ENCODE measurements around the gene CNDP2. TPM values are rescaled to one million over a fixed set of nuclear protein-coding genes. Genes with fewer than 3 reads are reported as not detected.

CNDP2 gene
- total RNA-seq: 100 to 1,000 TPM in 1 of 3 donors, 10 to 100 TPM in 2; 81.0 to 104 (median 95.7) TPM

DNA sequence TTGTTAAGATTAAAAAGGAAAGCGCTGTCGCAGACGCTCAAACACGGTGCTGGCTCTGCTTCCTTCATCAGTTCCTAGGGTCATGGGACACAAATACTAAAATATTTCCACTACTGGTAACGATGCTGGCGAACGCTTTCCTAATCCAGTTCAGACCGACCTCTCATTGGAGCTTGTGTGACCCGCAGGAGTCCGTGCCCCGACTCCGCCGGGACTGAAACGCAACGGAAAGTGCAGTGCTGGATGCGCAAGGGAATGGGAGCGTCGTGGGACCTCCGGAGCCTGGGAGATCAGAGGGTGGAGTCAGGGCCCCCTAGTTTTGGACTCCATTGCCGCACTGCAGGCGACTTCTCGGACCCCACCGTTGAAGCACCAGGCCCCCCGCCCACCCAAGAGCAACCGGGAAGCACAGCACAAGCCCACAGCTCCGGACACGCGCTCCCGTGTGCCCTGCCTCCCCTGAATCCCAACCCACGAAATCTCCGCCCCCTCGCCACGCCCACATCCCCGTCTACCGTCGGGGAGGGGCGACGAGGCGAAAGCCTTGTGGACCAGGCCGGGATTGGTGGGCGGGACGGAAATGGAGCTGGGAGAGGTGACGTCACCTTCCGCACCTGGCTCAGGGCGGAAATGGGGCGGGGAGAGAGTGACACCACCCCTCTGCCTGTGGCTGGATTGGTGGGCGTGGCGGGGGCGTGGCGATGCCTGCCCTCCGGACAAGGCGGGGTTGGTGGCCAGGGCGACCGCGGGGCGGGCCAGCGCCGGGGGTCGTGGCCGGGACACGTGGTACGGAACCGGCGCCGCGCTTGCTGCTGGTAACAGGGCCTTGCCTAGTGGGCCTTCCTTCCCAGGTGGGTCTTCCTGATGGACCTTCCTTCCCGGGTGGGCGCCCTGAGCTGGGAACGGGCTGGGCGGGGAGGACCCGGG is at the start of gene CNDP2:
CNDP2 (plus strand) TSS at position 783 of the 927 bp plus-strand sequence. CDS start 3,611 bp downstream, outside the sequence.
- peak within 1 kb of the TSS; percentile 97 to 98 for H3K27ac ChIP-seq
- H3K27me3 ChIP-seq: no peaks in the 10 kb centered on the region
- peak; percentile 100 for DNase-seq (ENCODE audit: low spot score in 2 of 2)
- H3K9me3 ChIP-seq: no peaks in the 10 kb centered on the region
- no peaks in the 10 kb centered on the region for H3K36me3 ChIP-seq
- intact Hi-C loops (cut with DNase I; ENCODE audit: low total_unique reads): loop anchor here (2.0 kb wide), 1 partner anchor 51 kb away; no protein-coding TSS in a partner anchor
- peak within 1 kb of the TSS; percentile 78 to 92 (median 89) for H3K4me3 ChIP-seq
- H3K4me1 ChIP-seq: no peaks in the 10 kb centered on the region
- TF ChIP-seq, protein P1, sequence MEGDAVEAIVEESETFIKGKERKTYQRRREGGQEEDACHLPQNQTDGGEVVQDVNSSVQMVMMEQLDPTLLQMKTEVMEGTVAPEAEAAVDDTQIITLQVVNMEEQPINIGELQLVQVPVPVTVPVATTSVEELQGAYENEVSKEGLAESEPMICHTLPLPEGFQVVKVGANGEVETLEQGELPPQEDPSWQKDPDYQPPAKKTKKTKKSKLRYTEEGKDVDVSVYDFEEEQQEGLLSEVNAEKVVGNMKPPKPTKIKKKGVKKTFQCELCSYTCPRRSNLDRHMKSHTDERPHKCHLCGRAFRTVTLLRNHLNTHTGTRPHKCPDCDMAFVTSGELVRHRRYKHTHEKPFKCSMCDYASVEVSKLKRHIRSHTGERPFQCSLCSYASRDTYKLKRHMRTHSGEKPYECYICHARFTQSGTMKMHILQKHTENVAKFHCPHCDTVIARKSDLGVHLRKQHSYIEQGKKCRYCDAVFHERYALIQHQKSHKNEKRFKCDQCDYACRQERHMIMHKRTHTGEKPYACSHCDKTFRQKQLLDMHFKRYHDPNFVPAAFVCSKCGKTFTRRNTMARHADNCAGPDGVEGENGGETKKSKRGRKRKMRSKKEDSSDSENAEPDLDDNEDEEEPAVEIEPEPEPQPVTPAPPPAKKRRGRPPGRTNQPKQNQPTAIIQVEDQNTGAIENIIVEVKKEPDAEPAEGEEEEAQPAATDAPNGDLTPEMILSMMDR (IDR thresholded peaks at IDR 0.05): no peak
- TF ChIP-seq POLR2AphosphoS5 (IDR thresholded peaks at IDR 0.05) (peak; percentile 51 to 89 (median 78)), POLR2A (IDR thresholded peaks at IDR 0.05) (peak; percentile 81)

GRCh38 chr18:74446631-74447403 is 49.3 kb upstream of the CNDP2 start:
- no peak for TF ChIP-seq POLR2A (IDR thresholded peaks at IDR 0.05)
- no peak for TF ChIP-seq POLR2AphosphoS5 (IDR thresholded peaks at IDR 0.05)
- TF ChIP-seq, protein P1 (IDR thresholded peaks at IDR 0.05): no peak
- Histone ChIP-seq H3K36me3 (no peaks in the 10 kb centered on the region), H3K27me3 (peaks cover 0 to 10% of the 10 kb centered on the region in 2 donors), H3K4me3 (no peak overlapping the region), H3K27ac (no peak overlapping the region), H3K9me3 (no peaks in the 10 kb centered on the region), H3K4me1 (no peaks in the 10 kb centered on the region)
- intact Hi-C loops (cut with DNase I; ENCODE audit: low total_unique reads): no loop called here
- DNase-seq (ENCODE audit: low spot score in 2 of 2): no peak

- H3K36me3 ChIP-seq: no peaks in the 10 kb centered on the region
- peaks cover 0 to 10% of the 10 kb centered on the region in 2 donors for H3K27me3 ChIP-seq
- H3K27ac ChIP-seq: no peak overlapping the region
- no peak overlapping the region for H3K4me3 ChIP-seq
- DNase-seq (ENCODE audit: low spot score in 2 of 2): no peak
- TF ChIP-seq POLR2A (IDR thresholded peaks at IDR 0.05) (no peak), POLR2AphosphoS5 (IDR thresholded peaks at IDR 0.05) (no peak)
- TF ChIP-seq, protein P1 (IDR thresholded peaks at IDR 0.05): no peak
- no peaks in the 10 kb centered on the region for H3K4me1 ChIP-seq
- H3K9me3 ChIP-seq: no peaks in the 10 kb centered on the region
- intact Hi-C loops (cut with DNase I; ENCODE audit: low total_unique reads): no loop called here
These were observed 48.6 kb upstream of the CNDP2 start for GRCh38 chr18:74447404-74448152.

DNA sequence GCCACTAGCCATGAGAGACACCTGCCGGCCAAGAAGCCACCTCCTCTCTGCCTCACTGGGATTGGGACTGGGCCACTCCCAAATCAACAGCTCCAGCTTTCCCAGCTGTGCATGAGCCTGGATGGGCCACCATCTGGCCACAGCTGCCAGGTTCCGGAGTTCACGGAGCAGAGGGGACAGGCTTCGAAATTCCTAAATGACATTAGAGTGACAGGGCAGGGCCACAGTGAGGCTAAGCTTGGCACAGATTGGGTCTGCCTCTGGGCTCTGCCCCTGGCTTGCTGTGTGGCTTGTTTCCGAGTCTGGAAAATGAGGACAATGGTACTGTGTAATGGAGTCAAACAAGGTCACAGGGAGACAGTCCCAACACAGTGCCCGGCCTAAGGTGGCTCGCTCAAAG is 45.5 kb upstream of the CNDP2 start:
- H3K4me3 ChIP-seq: no peak overlapping the region
- no peaks in the 10 kb centered on the region for H3K9me3 ChIP-seq
- no peak for TF ChIP-seq POLR2A (IDR thresholded peaks at IDR 0.05)
- TF ChIP-seq POLR2AphosphoS5 (IDR thresholded peaks at IDR 0.05): no peak
- TF ChIP-seq, protein P1 (IDR thresholded peaks at IDR 0.05): no peak
- peaks cover 0 to 14% of the 10 kb centered on the region in 2 donors for H3K27me3 ChIP-seq
- H3K27ac ChIP-seq: no peak overlapping the region
- H3K4me1 ChIP-seq: no peaks in the 10 kb centered on the region
- no peaks in the 10 kb centered on the region for H3K36me3 ChIP-seq
- DNase-seq (ENCODE audit: low spot score in 2 of 2): no peak
- intact Hi-C loops (cut with DNase I; ENCODE audit: low total_unique reads): no loop called here

All from breast epithelium (tissue), 4 donors.